SK-N-MC (cell line): ENCODE data around the gene DISP2.

Source experiments
- EZH2 ChIP-seq: fragments of 200-600 bp; sonication (generic); IDR thresholded peaks from one replicate; pipeline ENCODE4 v1.6.1; 2017; ENCODE audit warnings: antibody characterized with exemption
- POLR2AphosphoS5 ChIP-seq: IDR thresholded peaks from 2 replicates; pipeline ENCODE4 v1.6.1; 2012; ENCODE audit warnings: mild to moderate bottlenecking, low read depth, low read length, borderline replicate concordance

DNA sequence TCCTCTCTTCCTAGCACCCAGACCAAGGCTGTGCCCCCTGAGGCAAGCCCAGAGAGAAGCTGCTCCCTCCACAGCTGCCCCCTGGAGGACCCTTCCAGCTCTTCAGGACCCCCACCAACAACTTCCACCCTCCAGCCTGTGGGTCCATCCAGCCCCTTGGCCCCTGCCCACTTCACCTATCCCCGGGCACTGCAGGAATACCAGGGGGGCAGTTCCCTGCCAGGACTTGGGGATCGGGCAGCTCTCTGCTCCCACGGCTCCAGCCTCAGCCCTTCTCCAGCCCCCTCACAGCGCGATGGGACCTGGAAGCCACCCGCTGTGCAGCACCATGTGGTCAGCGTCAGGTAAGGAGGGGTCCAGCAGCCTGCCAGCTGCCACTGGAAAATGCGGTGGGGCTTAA, 5.6 kb downstream of the DISP2 start:
- TF ChIP-seq POLR2AphosphoS5 (no peak), EZH2 (no peak)
